ENCODE data around the gene GJD3.
"Not testable (repeated sequence)": the region's sequence is repeated elsewhere in the genome, so short reads cannot be mapped to it uniquely, and the experiment has no call there.

GJD3 gene, protein sequence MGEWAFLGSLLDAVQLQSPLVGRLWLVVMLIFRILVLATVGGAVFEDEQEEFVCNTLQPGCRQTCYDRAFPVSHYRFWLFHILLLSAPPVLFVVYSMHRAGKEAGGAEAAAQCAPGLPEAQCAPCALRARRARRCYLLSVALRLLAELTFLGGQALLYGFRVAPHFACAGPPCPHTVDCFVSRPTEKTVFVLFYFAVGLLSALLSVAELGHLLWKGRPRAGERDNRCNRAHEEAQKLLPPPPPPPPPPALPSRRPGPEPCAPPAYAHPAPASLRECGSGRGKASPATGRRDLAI

DNA sequence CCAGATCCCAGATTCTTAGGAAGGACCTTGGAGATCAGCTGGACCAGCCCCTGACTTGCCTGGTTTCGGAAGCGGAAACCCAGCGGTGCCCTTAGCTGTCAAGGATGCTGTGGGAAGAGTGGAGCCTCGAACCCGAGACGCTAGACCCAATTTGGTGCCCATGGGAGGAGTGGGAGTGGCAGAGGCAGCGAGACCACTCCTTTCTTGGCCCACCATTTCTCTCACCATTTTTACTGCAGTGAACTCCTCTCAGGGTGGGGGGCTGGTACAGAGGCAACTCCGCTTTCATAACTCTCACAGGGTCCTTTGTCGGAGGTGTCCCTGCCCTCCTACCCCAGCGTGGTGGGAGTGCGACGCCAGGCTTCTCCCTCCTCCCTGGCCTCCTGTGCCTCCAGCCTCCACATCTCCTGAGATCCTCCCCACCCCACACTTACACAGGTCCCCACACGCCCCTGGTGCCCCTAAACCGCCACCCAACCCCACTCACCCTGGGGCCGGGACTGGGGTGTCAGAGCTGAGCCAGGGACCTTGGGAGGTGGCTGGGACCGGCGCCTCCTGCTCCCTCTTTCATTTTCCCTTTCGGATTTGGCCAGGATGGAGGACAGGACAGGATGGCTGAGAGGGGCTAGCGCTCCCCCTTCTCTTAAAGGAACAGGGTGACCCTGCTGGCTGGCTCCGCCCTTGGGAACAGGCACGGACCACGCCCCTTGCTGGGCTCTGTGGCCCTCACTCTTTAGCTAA is at the start of gene GJD3:
Gene GJD3, minus strand, starts transcription at position 617 of the 741 bp plus-strand sequence. CDS start 922 bp downstream, outside the sequence.
- DNase-seq (ENCODE audit: extremely low read depth in 1 of 2, low read depth in 1 of 2) = no peak

DNA sequence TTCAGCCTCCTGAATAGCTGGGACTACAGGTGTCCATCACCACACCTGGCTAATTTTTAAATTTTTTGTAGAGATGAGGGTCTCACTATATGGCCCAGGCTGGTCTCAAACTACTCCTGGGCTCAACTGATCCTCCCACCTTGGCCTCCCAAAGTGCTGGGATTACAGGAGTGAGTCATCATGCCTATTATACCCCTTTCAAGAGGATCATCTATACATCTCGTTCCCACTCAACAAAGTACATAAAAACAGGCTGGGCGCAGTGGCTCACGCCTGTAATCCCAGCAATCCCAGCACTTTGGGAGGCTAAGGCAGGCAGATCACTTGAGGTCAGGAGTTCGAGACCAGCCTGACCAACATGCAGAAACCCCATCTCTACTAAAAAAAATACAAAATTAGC is 49.8 kb upstream of the GJD3 start:
- DNase-seq (ENCODE audit: extremely low read depth in 1 of 2, low read depth in 1 of 2) = not testable (repeated sequence)

DNA sequence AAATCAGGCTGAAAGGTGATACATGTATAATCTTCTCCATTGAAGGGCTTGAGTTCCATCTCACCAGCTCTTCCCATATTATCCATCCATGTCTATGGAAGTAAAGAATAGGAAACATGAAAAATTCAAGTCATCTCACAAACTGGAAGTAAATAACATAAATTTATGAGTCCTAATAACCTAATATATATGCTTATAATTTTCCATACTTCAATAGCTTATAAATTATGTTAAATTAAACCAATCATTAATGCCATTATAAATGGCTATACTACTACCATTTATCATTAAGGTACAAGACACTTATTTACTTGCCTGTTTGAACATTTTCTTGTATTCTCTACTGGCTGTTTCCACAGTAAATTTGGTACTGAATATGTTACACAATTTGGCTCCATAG is 48.3 kb upstream of the GJD3 start:
- no peak for DNase-seq (ENCODE audit: extremely low read depth in 1 of 2, low read depth in 1 of 2)

DNA sequence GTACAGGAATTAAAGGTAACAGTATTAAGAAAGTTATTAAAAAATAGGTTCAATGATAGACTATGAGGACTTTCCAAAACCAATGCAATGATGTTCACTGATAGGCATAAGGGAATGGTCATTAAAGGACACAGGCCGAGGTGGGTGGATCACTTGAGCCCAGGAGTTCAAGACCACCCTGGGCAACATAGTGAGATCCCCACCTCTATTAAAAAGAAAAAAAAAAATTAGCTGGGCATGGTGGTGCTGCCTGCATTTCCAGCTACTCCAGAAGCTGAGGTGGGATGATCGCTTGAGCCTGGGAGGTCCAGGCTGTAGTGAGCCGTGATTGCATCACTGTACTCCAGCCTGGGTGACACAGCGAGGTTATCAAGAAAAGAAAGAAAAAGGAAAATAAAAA is 47.3 kb upstream of the GJD3 start:
- DNase-seq (ENCODE audit: extremely low read depth in 1 of 2, low read depth in 1 of 2) = no peak

DNA sequence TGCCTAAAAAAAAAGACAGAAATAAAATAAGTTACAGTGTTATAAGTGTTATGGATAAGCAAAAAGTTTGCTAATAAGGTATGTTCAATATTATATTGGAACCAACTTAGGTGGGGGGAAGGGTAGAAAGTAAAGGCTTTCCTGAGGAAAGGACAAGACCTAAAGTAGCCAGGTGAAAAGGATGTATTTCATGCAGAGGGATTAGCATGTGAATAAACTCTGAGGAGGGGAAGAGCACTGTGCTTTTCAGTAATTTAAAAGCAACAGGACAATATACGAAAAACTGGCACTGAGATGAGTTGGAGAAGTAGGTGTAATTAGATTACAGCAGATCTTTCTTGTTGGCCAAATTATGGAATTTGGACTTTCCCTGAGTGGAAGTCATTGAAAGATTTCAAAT is 45.5 kb upstream of the GJD3 start:
- DNase-seq (ENCODE audit: extremely low read depth in 1 of 2, low read depth in 1 of 2) = no peak

DNA sequence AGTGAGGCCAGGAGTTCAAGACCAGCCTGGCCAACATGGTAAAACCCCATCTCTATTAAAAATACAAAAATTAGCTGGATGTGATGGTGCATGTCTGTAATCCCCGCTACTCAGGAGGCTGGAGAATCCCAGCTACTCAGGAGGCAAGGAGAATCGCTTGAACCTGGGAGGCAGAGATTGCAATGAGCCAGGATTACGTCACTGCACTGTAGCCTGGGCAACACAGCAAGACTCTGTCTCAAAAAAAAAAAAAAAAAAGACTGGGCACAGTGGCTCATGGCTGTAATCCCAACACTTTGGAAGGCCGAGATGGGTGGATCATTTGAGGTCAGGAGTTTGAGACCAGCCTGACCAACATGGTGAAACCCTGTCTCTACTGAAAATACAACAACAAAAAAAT is 45.0 kb upstream of the GJD3 start:
- not testable (repeated sequence) for DNase-seq (ENCODE audit: extremely low read depth in 1 of 2, low read depth in 1 of 2)

DNA sequence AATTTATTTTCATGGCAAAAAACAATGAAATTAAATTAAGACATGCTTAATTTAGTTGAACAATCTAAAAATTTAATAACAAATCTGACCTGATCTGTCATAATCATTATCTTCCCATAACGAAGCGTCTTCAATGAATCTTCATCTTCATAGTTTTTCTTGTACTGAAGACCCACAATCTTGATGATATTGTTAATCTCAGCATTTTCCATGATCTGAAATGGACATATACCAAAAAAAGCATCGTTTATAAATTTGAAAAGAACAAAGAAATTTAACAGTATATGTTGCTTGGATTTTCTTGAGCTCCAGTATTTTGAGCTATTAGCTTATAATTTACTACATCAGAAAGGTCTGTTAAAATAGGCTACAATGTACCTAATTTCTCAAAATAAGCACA is 42.9 kb upstream of the GJD3 start:
- no peak for DNase-seq (ENCODE audit: extremely low read depth in 1 of 2, low read depth in 1 of 2)

DNA sequence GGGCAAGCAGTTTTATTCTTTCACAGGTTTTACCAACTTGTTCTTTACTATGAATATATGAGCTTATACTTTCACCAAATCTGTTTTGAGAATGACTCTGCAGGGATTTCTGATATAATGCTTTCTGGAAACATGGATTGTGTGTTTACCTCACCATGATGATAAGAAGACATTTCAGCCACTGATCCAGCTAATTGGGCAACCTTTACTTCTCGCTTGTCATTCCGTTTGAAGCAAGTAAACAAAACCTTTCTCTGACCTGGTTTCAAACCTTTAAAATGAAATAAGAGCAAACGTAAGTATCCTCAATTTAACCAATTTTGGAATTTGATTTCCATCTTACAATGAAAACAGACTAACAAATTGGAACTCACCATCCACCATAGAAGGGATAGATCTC is 39.5 kb upstream of the GJD3 start:
- no peak for DNase-seq (ENCODE audit: extremely low read depth in 1 of 2, low read depth in 1 of 2)

DNA sequence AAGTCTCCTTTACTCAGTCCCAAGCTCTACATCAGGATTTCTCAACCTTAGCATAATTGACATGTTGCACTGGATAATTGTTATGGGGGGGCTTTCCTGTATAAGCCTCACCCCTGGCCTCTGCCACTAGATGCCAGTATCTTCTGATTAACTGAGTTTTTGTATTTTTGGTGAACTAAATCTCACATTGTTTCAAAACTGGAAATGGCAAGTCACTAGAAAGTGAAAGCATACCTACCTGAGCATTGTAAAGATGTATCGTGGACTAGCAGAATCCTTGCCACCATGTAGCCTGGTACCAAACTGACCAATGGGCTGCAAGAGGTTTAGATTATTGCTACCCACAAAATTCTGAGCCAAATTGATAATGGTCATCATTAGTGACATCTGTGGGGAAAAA is 38.1 kb upstream of the GJD3 start:
- no peak for DNase-seq (ENCODE audit: extremely low read depth in 1 of 2, low read depth in 1 of 2)

DNA sequence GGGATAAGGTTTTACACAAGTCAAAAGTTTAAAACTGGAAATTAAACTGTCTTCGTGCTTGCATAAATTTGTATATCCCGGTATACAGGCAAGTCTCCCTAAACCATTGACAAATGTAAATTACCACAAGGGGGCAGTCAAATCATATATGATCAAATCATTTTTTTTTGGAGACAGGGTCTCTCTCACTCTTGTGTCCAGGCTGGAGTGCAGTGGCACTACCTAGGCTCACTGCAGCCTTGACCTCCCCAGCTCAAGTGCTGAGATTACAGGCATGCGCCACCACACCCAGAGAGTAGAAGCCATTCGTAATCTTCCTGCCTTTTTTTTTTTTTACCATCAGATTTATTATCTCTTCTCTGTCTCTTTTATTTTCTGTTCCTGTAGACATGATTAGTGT is 34.6 kb upstream of the GJD3 start:
- DNase-seq (ENCODE audit: extremely low read depth in 1 of 2, low read depth in 1 of 2) = no peak

DNA sequence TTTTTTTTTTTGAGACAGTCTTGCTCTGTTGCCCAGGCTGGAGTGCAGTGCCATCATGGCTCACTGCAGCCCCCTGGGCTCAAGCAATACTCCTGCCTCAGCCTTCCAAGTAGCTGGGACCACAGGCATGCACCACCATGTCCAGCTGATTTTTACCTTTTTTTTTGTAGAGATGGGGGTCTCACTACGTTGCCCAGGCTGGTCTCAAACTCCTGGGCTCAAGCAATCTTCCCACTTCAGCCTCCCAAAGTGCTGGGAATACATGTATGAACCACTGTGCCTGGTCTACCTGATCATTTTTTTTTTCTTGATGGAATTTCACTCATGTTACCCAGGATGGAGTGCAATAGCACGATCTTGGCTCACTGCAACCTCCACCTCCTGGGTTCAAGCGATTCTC is 22.0 kb upstream of the GJD3 start:
- DNase-seq (ENCODE audit: extremely low read depth in 1 of 2, low read depth in 1 of 2) = not testable (repeated sequence)

DNA sequence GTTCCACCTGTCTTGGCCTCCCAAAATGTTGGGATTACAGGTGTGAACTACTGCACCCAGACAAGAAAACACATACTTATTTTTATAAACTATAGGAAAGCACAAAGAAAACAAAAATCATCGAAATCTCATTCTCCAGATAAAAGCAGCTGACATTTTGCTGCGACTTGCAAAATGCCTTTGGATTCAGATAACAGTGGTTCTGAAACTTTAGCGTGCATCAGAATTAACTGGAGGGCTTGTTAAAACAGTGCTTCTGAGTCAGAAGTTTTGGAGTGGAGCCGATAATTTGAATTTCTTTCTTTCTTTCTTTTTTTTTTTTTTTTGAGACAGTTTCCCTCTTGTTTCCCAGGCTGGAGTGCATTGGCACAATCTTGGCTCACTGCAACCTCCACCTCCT is 17.7 kb upstream of the GJD3 start:
- no peak for DNase-seq (ENCODE audit: extremely low read depth in 1 of 2, low read depth in 1 of 2)

DNA sequence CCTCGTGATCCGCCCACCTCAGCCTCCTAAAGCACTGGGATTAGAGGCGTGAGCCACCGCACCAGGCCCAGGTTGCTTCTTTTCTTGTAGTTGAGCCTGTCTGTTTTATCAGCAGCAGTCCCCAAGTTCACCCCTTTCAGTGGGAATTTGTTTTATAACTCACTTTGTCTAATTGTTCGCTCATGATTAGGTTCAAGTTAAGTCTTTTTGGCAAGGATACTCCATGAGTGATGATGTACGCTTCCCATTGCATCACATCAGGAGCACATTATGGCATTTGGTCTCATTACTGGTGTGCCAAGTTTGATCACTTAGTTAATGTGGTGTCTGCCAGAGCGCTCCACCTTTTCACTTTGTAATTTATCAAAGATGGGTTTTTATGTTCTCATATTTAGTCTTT is 14.4 kb upstream of the GJD3 start:
- DNase-seq (ENCODE audit: extremely low read depth in 1 of 2, low read depth in 1 of 2) = no peak

DNA sequence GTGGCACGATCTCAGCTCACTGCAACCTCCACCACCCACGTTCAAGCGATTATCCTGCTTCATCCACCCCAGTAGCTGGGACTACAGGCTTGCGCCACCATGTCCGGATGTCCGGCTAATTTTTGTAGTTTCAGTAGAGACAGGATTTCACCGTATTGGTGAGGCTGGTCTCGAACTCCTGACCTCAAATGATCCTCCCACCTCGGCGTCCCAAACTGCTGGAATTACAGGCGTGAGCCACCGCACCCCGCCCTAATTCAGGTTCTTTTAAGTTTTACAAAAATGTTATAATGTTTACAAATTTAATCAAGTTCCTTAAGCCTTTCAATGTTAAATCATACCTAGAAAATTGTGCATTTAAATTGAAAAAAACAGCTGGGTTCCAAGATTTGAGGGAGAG is 13.3 kb upstream of the GJD3 start:
- no peak for DNase-seq (ENCODE audit: extremely low read depth in 1 of 2, low read depth in 1 of 2)

DNA sequence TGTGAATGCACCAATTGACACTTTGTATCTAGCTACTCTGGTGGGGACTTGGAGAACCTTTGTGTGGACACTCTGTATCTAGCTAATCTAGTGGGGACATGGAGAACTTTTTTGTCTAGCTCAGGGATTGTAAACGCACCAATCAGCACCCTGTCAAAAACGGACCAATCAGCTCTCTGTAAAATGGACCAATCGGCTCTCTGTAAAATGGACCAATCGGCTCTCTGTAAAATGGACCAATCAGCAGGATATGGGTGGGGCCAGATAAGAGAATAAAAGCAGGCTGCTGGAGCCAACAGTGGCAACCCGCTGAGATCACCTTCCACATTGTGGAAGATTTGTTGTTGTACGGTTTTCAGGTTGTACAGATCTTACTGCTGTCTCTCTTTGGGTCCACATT is 12.0 kb upstream of the GJD3 start:
- not testable (repeated sequence) for DNase-seq (ENCODE audit: extremely low read depth in 1 of 2, low read depth in 1 of 2)

DNA sequence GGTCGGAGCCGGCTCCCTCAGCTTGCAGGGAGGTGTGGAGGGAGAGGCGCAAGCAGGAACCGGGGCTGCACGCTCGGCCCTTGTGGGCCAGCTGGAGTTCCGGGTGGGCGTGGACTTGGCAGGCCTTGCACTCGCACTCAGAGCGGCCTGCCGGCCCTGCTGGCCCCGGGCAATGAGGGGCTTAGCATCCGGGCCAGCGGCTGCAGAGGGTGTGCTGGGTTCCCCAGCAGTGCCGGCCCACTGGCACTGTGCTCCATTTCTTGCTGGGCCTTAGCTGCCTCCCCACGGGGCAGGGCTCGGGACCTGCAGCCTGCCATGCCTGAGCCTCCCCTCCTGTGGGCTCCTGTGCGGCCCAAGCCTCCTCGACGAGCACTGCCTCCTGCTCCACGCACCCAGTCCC is 11.2 kb upstream of the GJD3 start:
- not testable (repeated sequence) for DNase-seq (ENCODE audit: extremely low read depth in 1 of 2, low read depth in 1 of 2)

DNA sequence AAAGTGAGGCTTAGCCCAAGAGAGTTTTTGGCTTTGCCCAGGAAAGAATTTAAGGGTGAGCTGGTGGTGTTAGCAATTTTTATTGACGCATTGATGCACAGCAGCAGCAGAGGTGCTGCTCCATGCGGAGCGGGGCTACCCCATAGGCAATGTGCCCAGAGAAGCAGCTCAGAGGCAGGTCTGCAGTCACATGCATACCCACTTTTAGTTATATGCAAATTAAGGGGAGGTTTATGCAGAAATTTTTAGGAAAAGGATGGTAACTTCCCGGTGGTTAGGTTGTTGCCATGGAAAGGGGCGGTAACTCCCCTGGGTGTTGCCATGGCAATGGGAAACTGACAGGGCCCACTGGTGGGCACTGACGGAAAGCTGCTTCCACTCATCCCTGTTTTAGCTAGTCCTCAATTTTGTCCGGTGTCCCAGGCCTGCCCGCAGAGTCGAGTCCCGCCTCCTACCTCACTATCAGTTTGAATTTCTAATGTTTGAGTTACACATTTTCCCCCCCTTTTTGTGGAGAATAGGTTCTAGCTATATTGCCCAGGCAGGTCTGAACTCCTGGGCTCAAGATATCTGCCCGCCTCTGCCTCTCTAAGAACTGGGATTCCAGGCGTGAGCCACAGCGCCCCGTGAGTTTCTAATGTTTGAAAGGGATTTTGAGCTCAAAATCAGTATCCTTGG is 10.4 kb upstream of the GJD3 start:
- DNase-seq (ENCODE audit: extremely low read depth in 1 of 2, low read depth in 1 of 2) = no peak

DNA sequence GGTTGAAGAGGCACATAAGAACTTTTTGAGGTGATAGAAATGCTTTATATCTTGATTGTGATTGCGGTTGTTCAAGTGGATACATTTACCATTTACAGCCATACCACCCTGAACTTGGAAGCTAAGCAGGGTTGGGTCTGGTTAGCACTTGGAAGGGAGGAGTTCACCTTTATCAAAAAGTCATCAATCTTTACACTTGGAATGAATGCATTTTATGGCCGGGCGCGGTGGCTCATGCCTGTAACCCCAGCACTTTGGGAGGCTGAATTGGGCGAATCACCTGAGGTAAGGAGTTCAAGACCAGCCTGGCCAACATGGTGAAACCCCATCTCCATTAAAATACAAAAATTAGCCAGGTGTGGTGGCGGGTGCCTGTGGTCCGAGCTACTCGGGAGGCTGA is 9.5 kb upstream of the GJD3 start:
- DNase-seq (ENCODE audit: extremely low read depth in 1 of 2, low read depth in 1 of 2) = no peak

DNA sequence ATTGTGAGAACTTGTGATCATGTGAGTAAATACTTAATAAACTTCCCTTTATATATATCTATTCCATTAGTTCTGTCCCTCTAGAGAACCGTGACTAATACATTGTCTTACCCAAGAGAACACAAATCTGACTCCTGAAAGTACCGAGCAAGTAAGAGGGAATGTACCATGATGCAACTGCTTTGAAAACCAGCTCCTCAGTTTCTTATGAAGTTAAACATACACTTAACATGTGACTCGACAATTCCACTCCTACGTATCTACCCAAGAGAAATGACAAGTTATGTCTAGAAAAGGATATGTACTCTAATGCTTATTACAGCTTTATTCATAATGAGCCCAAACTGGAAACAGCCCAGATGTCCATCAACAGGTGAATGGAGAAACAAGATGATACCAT is 8.8 kb upstream of the GJD3 start:
- no peak for DNase-seq (ENCODE audit: extremely low read depth in 1 of 2, low read depth in 1 of 2)

DNA sequence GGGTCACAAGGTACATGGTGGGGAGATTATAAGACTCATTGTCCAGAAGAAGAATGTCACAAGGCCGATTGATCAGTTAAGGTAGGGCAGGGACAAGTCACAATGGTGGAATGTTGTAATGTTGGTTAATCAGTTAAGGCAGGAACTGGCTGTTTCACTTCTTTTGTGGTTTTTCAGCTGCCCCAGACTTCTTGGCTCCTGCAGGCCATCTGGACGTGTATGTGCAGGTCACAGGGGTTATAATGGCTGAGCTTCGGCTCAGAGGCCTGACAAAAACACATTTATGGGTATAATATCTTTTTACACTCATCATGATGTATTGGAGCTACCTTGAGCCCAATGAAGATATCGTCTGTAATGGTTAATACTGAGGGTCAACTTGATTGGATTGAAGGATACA is 8.1 kb upstream of the GJD3 start:
- DNase-seq (ENCODE audit: extremely low read depth in 1 of 2, low read depth in 1 of 2) = not testable (repeated sequence)

DNA sequence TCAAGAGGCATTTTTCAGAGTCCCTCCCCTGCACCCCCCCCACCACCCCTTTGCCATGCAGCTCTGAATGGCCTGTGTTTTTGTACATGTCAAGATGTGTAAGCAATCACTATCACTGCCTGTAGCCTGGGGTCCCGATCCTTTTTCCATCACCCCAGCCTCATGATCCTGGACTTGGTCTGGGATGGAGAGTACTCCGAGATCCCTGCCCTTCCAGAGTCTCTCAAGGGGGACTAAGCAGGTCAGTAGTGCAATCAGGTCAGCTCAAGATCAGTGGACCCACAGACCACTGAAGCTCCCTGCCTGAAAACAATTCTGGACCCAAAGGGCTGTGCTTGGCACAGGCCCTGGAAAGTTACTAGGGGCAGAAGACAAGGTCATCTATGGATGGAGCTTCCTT is 7.5 kb upstream of the GJD3 start:
- DNase-seq (ENCODE audit: extremely low read depth in 1 of 2, low read depth in 1 of 2) = no peak

All from activated CD8-positive, alpha-beta memory T cell treated with anti-CD3 and anti-CD28 coated beads for 1 hour (primary cell).